Vagina (tissue), 2 donors: ENCODE results near the gene LRRC38.

Experiments used
- POLR2A ChIP-seq, 2 donors: fragments of 450-650 bp; IDR thresholded peaks; one replicate each; pipeline ENCODE4 v1.6.1; 2017; ENCODE audit warnings: antibody characterized with exemption in 2 of 2, mild to moderate bottlenecking in 2 of 2, moderate library complexity in 2 of 2
- POLR2AphosphoS5 ChIP-seq, 2 donors: sonication (generic); formaldehyde crosslinking; IDR thresholded peaks; one replicate each; pipeline ENCODE4 v1.9.0; 2017; ENCODE audit warnings: antibody characterized with exemption in 2 of 2, mild to moderate bottlenecking in 2 of 2, low read depth in 1 of 2; ENCODE audit not compliant: insufficient read depth in 1 of 2
- TF ChIP-seq, protein P1 (sequence below), 3 experiments: fragments of 450-650 bp in 2 of 3; fragments of 200-600 bp in 1 of 3; sonication (generic) in 1 of 3; IDR thresholded peaks; one replicate each; pipeline ENCODE4 v1.5.1; 2017 to 2019; ENCODE audit warnings: antibody characterized with exemption in 3 of 3, mild to moderate bottlenecking in 2 of 3, moderate library complexity in 2 of 3

DNA sequence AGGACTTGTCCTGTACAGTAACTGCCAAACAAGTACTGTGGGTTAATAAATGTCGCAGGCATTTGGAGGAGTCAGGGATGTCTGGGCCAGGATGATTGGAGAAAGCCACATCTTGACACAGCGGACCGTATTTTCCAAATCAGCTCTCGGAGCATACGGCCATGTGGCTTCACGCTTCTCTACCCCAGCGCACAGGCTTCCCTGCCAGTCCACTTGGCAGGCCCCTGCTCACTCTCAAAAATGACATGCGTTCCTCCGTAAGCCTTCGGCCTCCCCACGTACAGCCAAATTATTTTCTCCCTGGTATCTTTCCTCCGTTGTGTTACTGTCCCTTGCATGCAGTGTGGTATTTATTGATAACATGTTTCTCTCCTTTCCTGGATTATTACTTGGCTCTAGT is 7.2 kb upstream of the LRRC38 start:
- TF ChIP-seq, protein P1, sequence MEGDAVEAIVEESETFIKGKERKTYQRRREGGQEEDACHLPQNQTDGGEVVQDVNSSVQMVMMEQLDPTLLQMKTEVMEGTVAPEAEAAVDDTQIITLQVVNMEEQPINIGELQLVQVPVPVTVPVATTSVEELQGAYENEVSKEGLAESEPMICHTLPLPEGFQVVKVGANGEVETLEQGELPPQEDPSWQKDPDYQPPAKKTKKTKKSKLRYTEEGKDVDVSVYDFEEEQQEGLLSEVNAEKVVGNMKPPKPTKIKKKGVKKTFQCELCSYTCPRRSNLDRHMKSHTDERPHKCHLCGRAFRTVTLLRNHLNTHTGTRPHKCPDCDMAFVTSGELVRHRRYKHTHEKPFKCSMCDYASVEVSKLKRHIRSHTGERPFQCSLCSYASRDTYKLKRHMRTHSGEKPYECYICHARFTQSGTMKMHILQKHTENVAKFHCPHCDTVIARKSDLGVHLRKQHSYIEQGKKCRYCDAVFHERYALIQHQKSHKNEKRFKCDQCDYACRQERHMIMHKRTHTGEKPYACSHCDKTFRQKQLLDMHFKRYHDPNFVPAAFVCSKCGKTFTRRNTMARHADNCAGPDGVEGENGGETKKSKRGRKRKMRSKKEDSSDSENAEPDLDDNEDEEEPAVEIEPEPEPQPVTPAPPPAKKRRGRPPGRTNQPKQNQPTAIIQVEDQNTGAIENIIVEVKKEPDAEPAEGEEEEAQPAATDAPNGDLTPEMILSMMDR (IDR thresholded peaks at IDR 0.05): no peak
- TF ChIP-seq POLR2A (IDR thresholded peaks at IDR 0.05) (no peak), POLR2AphosphoS5 (IDR thresholded peaks at IDR 0.05; ENCODE audit: insufficient read depth in 1 of 2, low read depth in 1 of 2) (no peak)
